HG02852 (cell line): ENCODE results near the gene PTPRA.
"Not testable (repeated sequence)": the region's sequence is repeated elsewhere in the genome, so short reads cannot be mapped to it uniquely, and the experiment has no call there.

Source experiments
- ATAC-seq: cut with Tn5 transposase; IDR thresholded peaks from one replicate; pipeline ENCODE4 v1.9.1; 2021; ENCODE audit warnings: mild to moderate bottlenecking, moderate library complexity; ENCODE audit not compliant: unreplicated experiment

PTPRA gene

DNA sequence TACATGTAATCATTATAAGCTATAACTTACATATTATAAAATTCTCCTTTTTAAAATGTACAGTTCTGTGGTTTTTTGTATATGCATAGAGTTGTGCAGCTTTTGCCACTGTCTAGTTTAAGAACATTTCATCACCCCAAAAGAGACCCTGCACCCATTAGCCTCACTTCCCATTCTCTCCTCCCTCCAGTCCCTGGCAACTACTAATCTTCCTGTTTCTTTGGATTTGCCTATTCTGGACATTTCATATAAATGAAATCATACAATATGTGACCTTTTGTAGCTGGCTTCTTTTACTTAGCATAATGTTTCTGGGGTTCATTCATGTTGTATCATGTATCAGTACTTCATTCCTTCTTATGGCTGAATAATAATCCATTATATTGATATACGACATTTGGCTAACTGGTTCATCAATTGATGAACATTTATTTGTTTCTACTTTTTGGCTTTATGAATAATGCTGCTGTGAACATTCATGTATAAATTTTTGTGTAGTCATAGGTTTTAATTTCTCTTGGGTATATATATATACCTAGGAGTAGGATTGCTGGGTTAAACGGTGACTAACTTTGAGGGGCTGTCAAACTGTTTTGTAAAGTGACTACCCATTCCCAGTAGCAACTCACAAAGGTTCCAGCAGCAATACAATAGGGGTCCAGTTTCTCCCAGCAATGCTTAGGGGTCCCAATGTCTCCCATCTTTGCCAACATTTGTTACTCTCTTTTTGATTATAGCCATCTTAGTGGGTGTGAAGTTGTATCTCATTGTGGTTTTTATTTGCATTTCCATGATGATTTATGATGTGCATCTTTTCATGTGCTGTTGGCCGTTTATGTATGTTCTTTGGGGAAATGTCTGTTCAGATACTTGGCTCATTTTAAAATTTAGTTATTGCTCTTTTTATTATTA, 10.7 kb downstream of the PTPRA start:
- ATAC-seq, result no peak

DNA sequence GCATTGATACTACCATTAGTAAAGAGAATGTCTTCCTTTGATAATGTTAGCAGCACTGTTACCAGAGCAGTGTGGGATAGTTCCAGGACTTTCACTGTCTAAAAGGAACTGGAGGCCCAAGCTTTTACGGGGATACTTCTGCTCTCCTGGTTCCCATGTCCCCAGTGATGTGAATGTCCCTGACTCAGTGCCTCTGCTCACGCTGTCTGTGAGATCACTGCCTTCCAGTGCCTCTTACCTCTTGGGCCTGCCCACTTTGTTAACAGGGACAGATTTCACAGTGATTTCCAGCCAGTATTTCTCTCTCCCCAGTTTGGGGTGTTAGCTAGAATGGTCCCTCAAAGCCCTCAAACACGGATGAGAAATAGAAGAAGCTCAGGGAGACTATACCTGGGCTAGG, 14.4 kb downstream of the PTPRA start:
- no peak for ATAC-seq

DNA sequence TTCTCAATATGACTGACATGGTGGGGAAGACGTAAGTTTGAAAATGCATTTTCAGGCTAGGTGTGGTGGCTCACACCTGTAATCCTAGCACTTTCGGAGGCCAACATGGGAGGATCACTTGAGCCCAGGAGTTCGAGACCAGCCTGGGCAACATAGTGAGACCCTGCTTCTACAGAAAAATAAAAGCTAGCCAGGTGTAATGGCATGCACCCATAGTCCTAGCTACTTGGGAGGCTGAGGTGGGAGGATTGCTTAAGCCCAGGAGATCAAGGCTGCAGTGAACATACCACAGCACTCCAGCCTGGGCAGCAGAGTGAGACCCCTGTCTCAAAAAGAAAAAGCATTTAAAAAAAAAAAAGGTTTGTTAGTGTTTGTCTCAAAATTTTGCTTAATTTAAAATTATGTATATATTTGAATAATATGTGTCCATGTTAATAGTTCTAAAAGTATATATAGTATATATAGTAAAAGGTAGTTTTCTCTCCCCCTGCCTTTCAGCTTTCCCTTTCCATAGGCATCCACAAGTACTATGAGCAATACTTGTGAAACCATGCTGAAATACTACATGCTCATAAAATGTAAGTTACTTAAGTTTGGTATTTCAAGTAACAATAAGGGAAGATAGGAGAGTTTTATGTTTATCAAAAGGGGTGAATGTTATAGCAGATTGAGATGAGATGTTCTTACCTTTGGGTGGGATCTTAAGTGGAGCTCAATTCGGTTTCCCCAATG, 15.1 kb downstream of the PTPRA start:
- ATAC-seq, result no peak

DNA sequence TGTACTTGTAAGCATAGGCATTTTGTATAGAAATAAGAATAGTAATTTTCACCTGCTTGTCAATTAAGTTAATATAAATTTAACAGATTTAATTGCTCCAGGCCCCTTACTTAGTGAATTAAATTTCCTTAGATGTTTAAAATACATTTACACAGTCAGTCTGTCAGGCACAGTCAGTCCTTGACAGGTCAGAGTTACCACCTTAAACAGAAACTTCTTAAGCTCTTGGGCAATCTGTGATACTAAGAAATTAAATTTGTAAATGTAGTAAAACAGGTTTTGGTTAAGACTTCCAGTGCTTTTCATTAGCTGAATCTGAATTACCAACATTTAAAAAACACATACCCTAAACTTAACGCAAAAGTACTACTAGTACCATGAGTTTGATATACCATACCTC, 15.9 kb downstream of the PTPRA start:
- no peak for ATAC-seq

DNA sequence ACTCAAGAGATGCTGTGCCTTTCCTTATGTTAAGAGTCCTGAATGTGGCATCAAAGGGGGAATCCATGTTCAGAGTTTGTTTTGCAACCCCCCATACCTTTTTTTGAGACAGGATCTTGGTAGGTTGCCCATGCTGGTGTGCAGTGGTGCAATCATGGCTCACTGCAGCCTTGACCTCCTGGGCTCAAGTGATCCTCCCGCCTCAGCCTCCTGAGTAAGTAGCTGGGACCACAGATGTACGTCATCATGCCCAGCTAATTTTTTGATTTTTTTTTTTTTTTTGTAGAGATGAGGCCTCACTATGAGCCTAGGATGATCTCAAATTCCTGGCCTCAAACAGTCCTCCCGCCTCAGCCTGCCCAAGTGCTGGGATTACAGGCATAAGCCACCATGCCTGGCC, 16.5 kb downstream of the PTPRA start:
- ATAC-seq, result no peak

DNA sequence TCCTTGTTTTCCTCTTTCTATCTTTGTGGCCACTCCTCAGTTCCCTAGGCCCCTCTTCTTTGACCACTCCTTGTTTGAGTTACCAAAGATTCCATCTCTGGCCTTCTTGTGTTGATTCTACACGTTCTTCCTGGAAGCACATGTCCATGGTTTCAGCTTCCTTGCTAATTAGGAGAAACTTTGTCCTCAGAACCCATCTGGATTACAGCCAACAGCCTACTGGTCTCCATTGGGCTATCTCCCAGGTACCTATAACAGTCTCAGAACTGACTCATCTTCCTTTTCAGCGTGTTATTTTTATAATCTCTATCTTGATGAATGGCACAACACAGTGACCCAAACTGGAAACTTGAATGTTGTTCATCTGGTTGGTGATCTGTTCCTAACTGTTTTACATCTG, 17.5 kb downstream of the PTPRA start:
- no peak for ATAC-seq

DNA sequence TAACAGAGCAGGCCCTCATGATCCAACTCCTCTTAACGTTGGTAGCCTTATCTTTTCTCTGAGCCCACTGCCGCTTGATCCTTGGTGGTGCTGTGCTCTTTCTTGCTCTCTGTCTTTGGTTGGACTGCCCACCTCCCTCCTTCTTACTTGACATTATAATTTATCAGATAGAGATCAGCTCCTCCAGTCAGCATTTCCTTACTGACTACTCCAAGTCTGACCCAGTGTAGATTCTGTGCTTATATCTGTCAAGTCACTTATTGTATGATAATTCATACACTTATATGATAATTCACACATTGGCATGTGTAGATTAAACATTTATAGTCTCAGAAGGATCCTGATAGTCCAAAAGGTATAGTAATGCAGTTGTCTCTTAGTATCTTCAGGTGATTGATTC, 18.1 kb downstream of the PTPRA start:
- no peak for ATAC-seq

DNA sequence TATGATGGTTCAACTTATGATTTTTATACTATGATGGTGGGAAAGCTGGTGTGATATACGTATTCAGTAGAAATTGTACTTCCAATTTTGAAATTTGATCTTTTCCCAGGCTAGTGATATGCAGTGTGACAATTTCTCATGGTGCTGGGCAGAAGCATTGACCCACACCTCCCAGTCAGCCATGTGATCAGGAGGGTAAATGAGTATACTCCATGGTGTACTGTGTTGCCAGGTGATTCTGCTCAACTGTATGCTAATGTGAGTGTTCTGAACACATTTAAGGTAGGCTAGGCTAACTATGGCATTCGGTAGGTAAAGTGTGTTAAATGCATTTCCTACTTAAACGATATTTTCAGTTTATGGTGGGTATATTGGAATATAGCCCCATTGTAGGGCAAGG, 19.1 kb downstream of the PTPRA start:
- ATAC-seq, result no peak

DNA sequence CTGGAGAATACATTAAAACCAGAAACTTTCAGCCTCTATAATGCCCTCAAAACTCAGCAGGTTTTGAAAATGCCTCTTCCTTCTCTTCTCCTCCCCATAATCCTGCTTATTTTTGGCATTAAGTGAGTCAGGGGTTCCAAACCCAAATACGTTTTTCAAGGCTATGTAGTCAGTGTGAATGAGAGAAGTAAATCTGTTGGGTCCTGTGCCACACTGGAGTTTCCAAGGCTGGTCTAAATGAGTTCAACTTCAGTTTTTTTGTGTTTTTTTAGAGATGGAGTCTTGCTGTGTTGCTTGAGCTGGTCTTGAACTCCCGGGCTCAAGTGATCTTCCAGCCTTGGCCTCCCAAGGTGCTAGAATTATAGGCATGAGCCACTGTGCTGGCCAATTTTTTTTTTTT, 20.9 kb downstream of the PTPRA start:
- no peak for ATAC-seq

DNA sequence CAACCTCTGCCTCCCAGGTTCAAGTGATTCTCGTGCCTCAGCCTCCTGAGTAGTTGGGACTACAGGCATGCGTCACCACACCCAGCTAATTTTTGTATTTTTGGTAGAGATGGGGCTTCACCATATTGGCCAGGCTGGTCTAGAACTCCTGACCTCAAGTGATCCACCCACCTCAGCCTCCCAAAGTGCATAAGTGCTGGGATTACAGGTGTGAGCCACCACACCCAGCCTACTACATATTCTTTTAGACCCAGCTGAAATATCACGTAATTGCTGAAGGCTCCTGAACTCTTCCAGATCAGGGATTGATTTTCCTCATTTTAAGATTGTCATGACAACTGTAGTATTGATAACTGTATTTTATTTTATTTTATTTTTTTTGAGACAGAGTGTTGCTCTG, 21.9 kb downstream of the PTPRA start:
- not testable (repeated sequence) for ATAC-seq

DNA sequence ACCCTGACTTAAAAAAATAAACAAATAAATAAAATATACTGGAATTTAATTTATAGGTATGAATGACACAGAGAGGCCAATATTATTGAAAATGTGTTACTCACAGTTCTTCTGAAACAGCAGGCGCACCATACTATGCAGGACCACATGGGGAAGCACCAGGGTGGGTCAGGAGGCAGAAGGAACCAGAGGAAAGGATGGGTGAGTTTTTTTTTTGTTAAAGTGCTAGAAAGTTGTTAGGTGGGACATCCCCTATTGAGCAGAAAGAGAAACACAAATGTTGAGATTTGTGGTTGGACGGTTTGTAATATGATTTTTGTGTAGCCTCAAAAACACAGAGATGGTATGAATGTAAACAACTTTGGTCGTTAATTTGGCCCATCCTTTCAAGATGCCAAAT, 26.0 kb downstream of the PTPRA start:
- ATAC-seq, result no peak

DNA sequence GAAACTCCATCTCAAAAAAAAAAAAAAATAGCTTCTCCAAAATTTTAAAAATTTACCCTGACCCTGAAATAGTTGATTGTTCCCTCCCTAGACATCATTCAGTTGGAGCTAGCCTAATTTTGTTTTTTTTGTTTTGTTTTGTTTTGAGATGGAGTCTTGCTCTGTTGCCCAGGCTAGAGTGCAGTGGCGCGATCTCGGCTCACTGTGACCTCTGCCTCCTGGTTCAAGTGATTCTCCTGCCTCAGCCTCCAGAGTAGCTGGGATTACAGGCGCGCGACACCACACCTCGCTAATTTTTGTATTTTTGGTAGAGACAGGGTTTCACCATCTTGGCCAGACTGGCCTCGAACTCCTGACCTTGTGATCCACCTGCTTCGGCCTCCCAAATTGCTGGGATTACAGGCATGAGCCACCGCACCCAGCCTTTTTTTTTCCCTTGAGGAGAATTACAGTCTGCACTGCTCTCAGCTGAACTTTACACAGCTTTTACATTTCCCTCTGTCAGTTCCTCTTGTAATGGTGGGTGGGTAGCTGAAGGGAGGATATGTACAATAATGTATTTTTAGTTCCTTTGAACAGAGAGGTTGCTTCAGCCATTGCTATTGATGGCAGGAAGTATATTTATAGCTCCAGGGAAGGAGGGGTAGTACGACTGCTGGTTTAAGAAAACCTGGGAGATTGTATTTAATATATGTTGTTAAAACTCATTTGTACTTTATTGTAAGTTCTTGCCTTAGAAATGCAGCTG, 27.7 kb downstream of the PTPRA start:
- no peak for ATAC-seq

DNA sequence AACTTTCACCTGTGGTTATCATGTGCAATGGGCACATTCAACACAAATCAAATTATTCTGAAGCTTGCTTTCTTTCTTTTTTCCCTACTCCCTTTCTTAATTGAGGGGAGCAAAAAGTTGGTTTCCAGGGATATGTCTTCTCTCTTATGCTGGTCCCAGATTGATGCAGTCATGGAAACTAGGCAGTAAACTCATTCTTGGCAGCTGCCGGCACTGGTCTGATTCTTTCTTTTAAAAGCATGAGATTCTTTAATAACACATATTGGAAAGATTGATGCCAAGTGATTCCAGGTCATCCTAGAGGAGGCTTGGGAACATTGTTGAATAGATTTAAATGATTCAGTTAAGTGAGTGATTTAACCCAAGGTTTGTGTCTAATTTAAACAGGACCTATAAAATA, 29.0 kb downstream of the PTPRA start:
- ATAC-seq, result no peak

DNA sequence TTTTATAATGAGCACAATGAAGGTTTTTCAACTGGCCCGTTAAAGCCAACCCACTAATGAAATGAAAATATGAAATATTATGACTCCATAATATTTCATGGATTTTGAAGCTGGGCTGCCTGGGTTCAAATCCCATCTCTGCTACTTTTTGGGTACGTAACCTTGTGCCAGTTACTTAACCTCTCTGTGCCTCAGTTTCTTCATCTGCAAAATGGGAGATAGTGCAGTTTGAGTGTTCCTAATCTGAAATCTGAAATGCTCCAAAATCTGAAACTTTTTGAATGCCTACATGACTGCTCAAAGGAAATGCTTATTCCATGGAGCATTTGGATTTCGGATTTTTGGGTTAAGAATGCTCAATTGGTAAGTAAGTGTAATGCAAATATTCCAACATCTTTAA, 29.5 kb downstream of the PTPRA start:
- no peak for ATAC-seq

DNA sequence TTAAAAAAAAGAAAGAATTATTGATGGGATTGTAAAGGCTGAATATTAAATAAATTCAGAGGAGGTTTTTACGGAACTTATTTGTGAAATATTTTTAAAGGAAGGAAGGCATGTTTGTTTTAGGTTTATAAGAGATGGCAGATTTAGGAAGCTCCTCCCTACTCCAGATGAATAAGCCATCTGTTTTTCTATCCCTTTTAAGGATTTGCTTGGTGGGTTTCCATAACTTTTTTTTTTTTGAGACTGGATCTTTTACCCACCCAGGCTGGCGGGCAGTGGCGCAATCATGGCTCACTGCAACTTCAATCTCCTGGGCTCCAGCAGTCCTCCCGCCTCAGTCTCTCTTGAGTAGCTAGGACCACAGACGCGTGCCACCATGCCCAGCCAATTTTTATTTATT, 30.4 kb downstream of the PTPRA start:
- ATAC-seq, result no peak

DNA sequence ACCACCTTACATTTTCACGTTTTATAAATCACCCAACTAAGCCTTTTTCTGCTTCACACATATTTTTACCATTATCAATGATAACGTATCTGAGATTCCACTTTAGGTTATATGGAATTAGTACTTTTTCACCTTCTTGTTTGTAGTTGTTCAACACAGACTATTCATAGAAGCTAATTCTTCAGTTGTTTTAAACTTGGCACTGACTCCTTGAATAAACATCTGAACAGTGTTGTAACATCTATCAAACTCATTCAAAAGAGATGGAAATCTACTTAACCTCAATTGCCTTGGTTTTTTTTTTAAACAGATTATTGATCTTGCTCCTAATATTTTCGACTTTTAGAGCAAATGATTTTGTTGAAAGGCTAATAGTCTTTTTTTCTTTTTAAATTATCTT, 34.2 kb downstream of the PTPRA start:
- no peak for ATAC-seq

DNA sequence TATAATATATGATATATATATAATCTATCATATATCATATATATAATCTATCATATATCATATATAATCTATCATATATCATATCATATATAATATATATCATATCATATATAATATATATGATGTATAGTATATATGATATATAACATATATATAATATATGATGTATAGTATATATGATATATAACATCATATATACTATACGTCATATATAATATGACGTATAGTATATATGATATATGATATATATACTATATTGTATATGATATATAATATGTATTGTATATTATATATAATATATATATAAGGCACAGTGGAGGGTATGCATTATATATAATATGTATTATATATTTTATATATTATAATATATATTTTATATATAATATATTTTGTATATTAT, 36.7 kb downstream of the PTPRA start:
- ATAC-seq, result no peak

DNA sequence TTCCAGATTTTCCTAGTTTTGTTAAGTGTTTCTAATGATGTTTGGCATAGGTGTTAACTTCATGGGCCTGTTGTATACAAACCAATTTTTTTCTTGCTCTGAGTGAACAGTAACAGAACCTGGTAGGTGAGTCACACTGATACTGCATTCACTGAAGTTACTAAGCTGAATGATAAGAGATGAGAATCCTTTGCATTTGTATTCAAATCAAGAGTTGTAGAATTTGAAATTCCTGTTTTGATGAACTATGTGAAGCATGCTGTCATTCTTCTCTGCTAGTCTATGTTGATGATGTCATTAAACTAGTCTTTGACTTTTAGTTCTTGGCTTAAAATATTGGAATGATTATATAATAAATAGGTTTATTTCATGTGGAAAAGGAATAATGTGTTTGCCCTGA, 37.9 kb downstream of the PTPRA start:
- no peak for ATAC-seq

DNA sequence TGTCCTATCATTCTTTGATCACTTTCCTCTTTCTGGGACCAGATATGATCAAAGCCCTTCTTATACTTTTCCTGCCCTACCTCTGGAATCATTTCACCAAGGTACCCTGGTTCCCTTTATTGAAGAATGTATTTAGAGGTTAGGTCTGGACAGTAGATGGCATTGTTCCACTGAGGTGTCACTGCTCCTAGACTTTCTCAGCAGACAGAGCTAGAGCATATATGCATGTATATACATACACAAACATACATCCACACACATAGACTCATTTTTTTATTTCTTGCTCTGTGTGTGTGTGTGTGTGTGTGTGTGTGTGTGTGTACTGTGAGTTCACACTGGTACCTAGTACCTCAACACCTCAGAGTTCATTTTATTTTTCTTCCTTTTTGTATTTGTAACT, 40.9 kb downstream of the PTPRA start:
- no peak for ATAC-seq

DNA sequence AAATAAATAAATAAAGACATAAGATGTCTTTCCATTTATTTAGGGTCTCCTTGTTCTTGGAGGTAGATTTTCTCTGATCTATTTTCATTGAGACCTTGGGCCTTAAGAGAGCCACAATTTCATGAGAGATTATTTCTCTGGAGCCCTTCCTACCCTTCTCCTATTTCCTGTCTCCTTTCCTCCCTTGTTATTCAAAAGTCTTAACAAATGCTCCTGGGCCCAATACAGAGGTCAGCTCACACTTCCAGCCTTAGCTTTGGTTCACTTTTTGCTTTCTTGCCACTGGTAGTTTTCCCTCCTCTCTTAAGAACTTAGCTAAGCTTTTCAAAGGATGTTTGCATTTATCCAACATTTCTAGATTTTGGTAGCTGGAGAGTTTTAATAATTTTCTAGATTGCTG, 44.0 kb downstream of the PTPRA start:
- ATAC-seq, result no peak
